GM12878 (cell line): Measurements from ENCODE around the gene APLP1. TPM values are rescaled to one million over a fixed set of nuclear protein-coding genes. Genes with fewer than 3 reads are reported as not detected.

Source experiments
- ATAC-seq: fragments of 200-7000 bp; cut with Tn5 transposase; 3 replicates; pipeline ENCODE4 v1.9.1; 2020; ENCODE audit warnings: mild to moderate bottlenecking, moderate library complexity
- BruUV-seq: library from RNA; stranded (reverse); fragments of 400-500 nt; replicated peaks from 2 replicates; lab custom pipeline; 2021; lab: Mats Ljungman, UMichigan
- CTCF ChIA-PET: fragments of 300-600 bp; sonication (Branson Sonifier 250); formaldehyde crosslinking; extraction: SDS; loops from one replicate; lab custom pipeline; 2021; ENCODE audit warnings: inconsistent platforms; lab: Yijun Ruan, JAX
- POLR2A ChIA-PET: fragments of 350-600 bp; formaldehyde crosslinking; extraction: SDS; loops from one replicate; lab custom pipeline; 2021; ENCODE audit warnings: inconsistent platforms; lab: Charles Lee
- RAD21 ChIA-PET: fragments of 300-600 bp; sonication (Branson Sonifier 250); formaldehyde crosslinking; loops from one replicate; lab custom pipeline; 2023; ENCODE audit warnings: antibody characterized with exemption; ENCODE audit not compliant: unreplicated experiment; lab: Charles Lee
- SMC1A ChIA-PET: fragments of 300-600 bp; sonication (Branson Sonifier 250); formaldehyde crosslinking; loops from one replicate; lab custom pipeline; 2023; ENCODE audit not compliant: unreplicated experiment, uncharacterized antibody; lab: Charles Lee
- DNase-seq: peaks from one replicate; pipeline ENCODE4 v3.0.0-alpha.2; 2011; ENCODE audit warnings: low read depth, low spot score
- FAIRE-seq: peaks from 3 replicates; lab custom pipeline; 2011; peaks lifted over from hg19 to GRCh38; lab: Jason Lieb, UNC
- H2AFZ ChIP-seq: 2 replicates; pipeline ENCODE4 v1.6.0; 2011; ENCODE audit warnings: low read depth, low read length, control low read depth; ENCODE audit not compliant: control insufficient read depth
- H3K27ac ChIP-seq: 2 replicates; pipeline ENCODE4 v1.5.1; 2011; ENCODE audit warnings: control low read depth; ENCODE audit not compliant: control insufficient read depth, insufficient read depth
- H3K27me3 ChIP-seq, 2 experiments: replicated peaks in 1 of 2; 2 replicates each; pipeline versions ENCODE4 v1.6.0 to v1.6.1; 2011; ENCODE audit warnings: low read length in 1 of 2; ENCODE audit not compliant: control insufficient read depth in 2 of 2, insufficient read depth in 2 of 2
- H3K36me3 ChIP-seq, 2 experiments: 2 replicates each; pipeline ENCODE4 v1.5.1; 2011; ENCODE audit warnings: low read length in 1 of 2; ENCODE audit not compliant: control insufficient read depth in 2 of 2, insufficient read depth in 2 of 2
- H3K4me1 ChIP-seq: 2 replicates; pipeline ENCODE4 v1.6.1; 2011; ENCODE audit warnings: mild to moderate bottlenecking, low read length, moderate library complexity, mixed read lengths; ENCODE audit not compliant: control insufficient read depth, insufficient read depth
- H3K4me2 ChIP-seq: 2 replicates; pipeline ENCODE4 v1.6.0; 2011; ENCODE audit warnings: control low read depth; ENCODE audit not compliant: control insufficient read depth, insufficient read depth
- H3K4me3 ChIP-seq: fragments of 200-600 bp; sonication (generic); 2 replicates; pipeline ENCODE4 v1.5.1; 2016
- H3K79me2 ChIP-seq: 2 replicates; pipeline ENCODE4 v1.6.0; 2011; ENCODE audit warnings: low read length; ENCODE audit not compliant: control insufficient read depth, insufficient read depth
- H3K9ac ChIP-seq: 2 replicates; pipeline ENCODE4 v1.8.0; 2011; ENCODE audit warnings: low read length, control low read depth, mixed read lengths; ENCODE audit not compliant: control insufficient read depth, insufficient read depth
- H3K9me3 ChIP-seq: replicated peaks from 3 replicates; pipeline ENCODE4 v1.5.1; 2011; ENCODE audit warnings: mild to moderate bottlenecking, low read length; ENCODE audit not compliant: control insufficient read depth, insufficient read depth
- H4K20me1 ChIP-seq: 2 replicates; pipeline ENCODE4 v1.6.0; 2011; ENCODE audit not compliant: control insufficient read depth, insufficient read depth
- HDGF ChIP-seq: fragments of 450-650 bp; IDR thresholded peaks from 2 replicates; pipeline ENCODE4 v1.6.1; 2016; ENCODE audit warnings: antibody characterized with exemption
- KAT2A ChIP-seq: conservative IDR thresholded peaks from 2 replicates; pipeline ENCODE4 v1.6.1; 2011; ENCODE audit warnings: low read depth, low read length; ENCODE audit not compliant: control insufficient read depth
- RFX5 ChIP-seq: IDR thresholded peaks from 2 replicates; pipeline ENCODE4 v1.6.1; 2011; ENCODE audit warnings: low read depth, low read length, improper control_type of control experiment
- SIX5 ChIP-seq: IDR thresholded peaks from 2 replicates; pipeline ENCODE4 v1.6.1; 2011; ENCODE audit warnings: mild to moderate bottlenecking, low read depth, low read length, moderate library complexity; ENCODE audit not compliant: severe bottlenecking
- STAT1 ChIP-seq: fragments of 450-650 bp; conservative IDR thresholded peaks from 2 replicates; pipeline ENCODE4 v1.6.1; 2014; ENCODE audit warnings: antibody characterized with exemption, mild to moderate bottlenecking
- STAT3 ChIP-seq: IDR thresholded peaks from 2 replicates; pipeline ENCODE4 v1.6.1; 2011; ENCODE audit warnings: low read depth, low read length, improper control_type of control experiment
- WRNIP1 ChIP-seq: IDR thresholded peaks from 2 replicates; pipeline ENCODE4 v1.6.1; 2011; ENCODE audit warnings: low read depth, low read length, improper control_type of control experiment, borderline replicate concordance
- WGBS: methylation state at CpG from one replicate; pipeline ENCODE4 v1.1.6; 2016; ENCODE audit warnings: low lambda C conversion rate; ENCODE audit not compliant: insufficient replicate concordance, insufficient coverage; ENCODE audit errors: missing lambda C conversion rate; 5-methylcytosine and 5-hydroxymethylcytosine counted together
- in situ Hi-C: fragments of 300-500 bp; cut with MboI; formaldehyde crosslinking; loops from 9 replicates; pipeline ENCODE4 v1.14.3; 2018; ENCODE audit warnings: mixed read lengths
- intact Hi-C: fragments of 100-400 bp; cut with micrococcal nuclease; formaldehyde crosslinking; loops from one replicate; pipeline ENCODE4 v1.14.2; 2022; ENCODE audit not compliant: unreplicated experiment
- polyA plus RNA-seq, 11 experiments: library from polyadenylated mRNA; depleted of rRNA in 4 of 11; unstranded in 6 of 11; stranded (reverse) in 5 of 11; fragments of >200 nt; fragmentation: Nextera tagmentation in 4 of 11; fragmentation: Illumina TruSeq in 1 of 11; extraction: Ambion mirVana in 4 of 11; extraction: Trizol in 1 of 11; gene quantifications; 1 replicate in 1 of 11; 2 replicates in 10 of 11; pipeline versions ENCODE4 v1.2.1 to v1.2.3, GENCODE V29; 2011 to 2016; ENCODE audit warnings: inconsistent platforms in 2 of 11, missing spikeins in 2 of 11, low read depth in 1 of 11
- total RNA-seq, 4 experiments: library from RNA; depleted of rRNA in 3 of 4; stranded (reverse); fragments of >200 nt in 3 of 4; fragmentation: Illumina TruSeq in 1 of 4; extraction: Trizol in 1 of 4; gene quantifications; 2 replicates each; pipeline versions ENCODE4 v1.2.1 to v1.2.3, GENCODE V29; 2013 to 2021
- TF ChIP-seq, protein P1 (sequence below): fragments of 150-350 bp; IDR thresholded peaks from 2 replicates; pipeline ENCODE4 v1.6.1; 2014; ENCODE audit warnings: mild to moderate bottlenecking, low read depth, low read length
- TF ChIP-seq, protein P2 (sequence below): fragments of 450-650 bp; IDR thresholded peaks from 2 replicates; pipeline ENCODE4 v1.6.1; 2016; ENCODE audit warnings: mild to moderate bottlenecking
- TF ChIP-seq, protein P3 (sequence below): IDR thresholded peaks from 2 replicates; pipeline ENCODE4 v1.6.1; 2011; ENCODE audit warnings: low read depth, low read length, improper control_type of control experiment, borderline replicate concordance
- TF ChIP-seq, protein P4 (sequence below): fragments of 150-350 bp; IDR thresholded peaks from 2 replicates; pipeline ENCODE4 v1.6.1; 2016; ENCODE audit warnings: low read depth, low read length

The APLP1 gene
- total and polyA plus RNA-seq, 10 of the 15 experiments (the other 5 are each of a cell fraction or from before 2014, with no cell fraction given): 0.07 to 2.2 (median 0.91) TPM; not detected in 1

DNA sequence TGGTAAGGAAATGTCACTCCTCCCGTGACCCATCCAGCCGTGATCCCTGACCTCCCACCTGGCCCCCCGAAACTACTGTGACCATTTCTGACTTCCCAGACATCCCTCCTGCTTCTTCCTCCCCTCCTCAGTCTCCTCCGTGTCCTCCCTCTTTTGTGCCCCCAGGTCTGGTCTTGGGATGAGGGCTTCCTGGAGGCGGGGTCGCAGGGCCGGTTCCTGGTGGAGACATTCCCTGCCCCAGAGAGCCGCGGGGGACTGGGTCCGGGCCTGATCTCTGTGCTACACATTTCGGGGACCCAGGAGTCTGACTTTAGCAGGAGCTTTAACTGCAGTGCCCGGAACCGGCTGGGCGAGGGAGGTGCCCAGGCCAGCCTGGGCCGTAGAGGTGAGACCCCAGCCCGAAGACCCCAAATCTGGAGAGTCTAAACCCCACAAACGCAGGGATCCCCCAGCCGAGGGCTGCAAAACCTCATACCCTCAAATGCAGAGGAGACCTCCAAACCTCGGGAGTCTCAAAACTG, 6.7 kb upstream of the APLP1 start:
- SMC1A ChIA-PET: no interaction called here
- Histone ChIP-seq H2AFZ (no peak overlapping the region), H4K20me1 (no peaks in the 10 kb centered on the region), H3K9ac (no peak overlapping the region), H3K27me3 (peaks cover 6 to 10% of the 10 kb centered on the region in 2 experiments; a peak in 3 of 4 replicates), H3K36me3 (no peaks in the 10 kb centered on the region), H3K4me3 (no peak overlapping the region), H3K4me2 (no peak overlapping the region), H3K4me1 (peaks cover 3% of the 10 kb centered on the region; the same call in 1 of the 2 replicates), H3K27ac (no peak overlapping the region), H3K9me3 (no peaks in the 10 kb centered on the region), H3K79me2 (no peaks in the 10 kb centered on the region)
- in situ Hi-C loops (no loop called here), intact Hi-C loops (no loop called here)
- no peak for ATAC-seq
- 33% methylated on average over 19 of the region's 19 CpGs for WGBS
- CTCF ChIA-PET: no interaction called here
- RAD21 ChIA-PET: no interaction called here
- no TSS peak for BruUV-seq
- no peak for FAIRE-seq
- POLR2A ChIA-PET: no interaction called here
- no peak for TF ChIP-seq STAT1
- no peak for TF ChIP-seq WRNIP1
- TF ChIP-seq RFX5: no peak
- TF ChIP-seq STAT3: no peak
- TF ChIP-seq HDGF: no peak
- TF ChIP-seq, protein P1, sequence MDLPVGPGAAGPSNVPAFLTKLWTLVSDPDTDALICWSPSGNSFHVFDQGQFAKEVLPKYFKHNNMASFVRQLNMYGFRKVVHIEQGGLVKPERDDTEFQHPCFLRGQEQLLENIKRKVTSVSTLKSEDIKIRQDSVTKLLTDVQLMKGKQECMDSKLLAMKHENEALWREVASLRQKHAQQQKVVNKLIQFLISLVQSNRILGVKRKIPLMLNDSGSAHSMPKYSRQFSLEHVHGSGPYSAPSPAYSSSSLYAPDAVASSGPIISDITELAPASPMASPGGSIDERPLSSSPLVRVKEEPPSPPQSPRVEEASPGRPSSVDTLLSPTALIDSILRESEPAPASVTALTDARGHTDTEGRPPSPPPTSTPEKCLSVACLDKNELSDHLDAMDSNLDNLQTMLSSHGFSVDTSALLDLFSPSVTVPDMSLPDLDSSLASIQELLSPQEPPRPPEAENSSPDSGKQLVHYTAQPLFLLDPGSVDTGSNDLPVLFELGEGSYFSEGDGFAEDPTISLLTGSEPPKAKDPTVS: no peak
- TF ChIP-seq, protein P2, sequence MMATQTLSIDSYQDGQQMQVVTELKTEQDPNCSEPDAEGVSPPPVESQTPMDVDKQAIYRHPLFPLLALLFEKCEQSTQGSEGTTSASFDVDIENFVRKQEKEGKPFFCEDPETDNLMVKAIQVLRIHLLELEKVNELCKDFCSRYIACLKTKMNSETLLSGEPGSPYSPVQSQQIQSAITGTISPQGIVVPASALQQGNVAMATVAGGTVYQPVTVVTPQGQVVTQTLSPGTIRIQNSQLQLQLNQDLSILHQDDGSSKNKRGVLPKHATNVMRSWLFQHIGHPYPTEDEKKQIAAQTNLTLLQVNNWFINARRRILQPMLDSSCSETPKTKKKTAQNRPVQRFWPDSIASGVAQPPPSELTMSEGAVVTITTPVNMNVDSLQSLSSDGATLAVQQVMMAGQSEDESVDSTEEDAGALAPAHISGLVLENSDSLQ: no peak
- no peak for TF ChIP-seq KAT2A
- TF ChIP-seq SIX5: no peak
- TF ChIP-seq, protein P3, sequence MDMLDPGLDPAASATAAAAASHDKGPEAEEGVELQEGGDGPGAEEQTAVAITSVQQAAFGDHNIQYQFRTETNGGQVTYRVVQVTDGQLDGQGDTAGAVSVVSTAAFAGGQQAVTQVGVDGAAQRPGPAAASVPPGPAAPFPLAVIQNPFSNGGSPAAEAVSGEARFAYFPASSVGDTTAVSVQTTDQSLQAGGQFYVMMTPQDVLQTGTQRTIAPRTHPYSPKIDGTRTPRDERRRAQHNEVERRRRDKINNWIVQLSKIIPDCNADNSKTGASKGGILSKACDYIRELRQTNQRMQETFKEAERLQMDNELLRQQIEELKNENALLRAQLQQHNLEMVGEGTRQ: no peak
- TF ChIP-seq, protein P4, sequence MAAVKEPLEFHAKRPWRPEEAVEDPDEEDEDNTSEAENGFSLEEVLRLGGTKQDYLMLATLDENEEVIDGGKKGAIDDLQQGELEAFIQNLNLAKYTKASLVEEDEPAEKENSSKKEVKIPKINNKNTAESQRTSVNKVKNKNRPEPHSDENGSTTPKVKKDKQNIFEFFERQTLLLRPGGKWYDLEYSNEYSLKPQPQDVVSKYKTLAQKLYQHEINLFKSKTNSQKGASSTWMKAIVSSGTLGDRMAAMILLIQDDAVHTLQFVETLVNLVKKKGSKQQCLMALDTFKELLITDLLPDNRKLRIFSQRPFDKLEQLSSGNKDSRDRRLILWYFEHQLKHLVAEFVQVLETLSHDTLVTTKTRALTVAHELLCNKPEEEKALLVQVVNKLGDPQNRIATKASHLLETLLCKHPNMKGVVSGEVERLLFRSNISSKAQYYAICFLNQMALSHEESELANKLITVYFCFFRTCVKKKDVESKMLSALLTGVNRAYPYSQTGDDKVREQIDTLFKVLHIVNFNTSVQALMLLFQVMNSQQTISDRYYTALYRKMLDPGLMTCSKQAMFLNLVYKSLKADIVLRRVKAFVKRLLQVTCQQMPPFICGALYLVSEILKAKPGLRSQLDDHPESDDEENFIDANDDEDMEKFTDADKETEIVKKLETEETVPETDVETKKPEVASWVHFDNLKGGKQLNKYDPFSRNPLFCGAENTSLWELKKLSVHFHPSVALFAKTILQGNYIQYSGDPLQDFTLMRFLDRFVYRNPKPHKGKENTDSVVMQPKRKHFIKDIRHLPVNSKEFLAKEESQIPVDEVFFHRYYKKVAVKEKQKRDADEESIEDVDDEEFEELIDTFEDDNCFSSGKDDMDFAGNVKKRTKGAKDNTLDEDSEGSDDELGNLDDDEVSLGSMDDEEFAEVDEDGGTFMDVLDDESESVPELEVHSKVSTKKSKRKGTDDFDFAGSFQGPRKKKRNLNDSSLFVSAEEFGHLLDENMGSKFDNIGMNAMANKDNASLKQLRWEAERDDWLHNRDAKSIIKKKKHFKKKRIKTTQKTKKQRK: no peak
- no peak for DNase-seq
